HG02610 (cell line): ENCODE data around the gene ARL15.
"Not testable (repeated sequence)": the region's sequence is repeated elsewhere in the genome, so short reads cannot be mapped to it uniquely, and the experiment has no call there.

Source experiments
- ATAC-seq: cut with Tn5 transposase; IDR thresholded peaks from one replicate; pipeline ENCODE4 v1.9.1; 2021; ENCODE audit warnings: mild to moderate bottlenecking, moderate library complexity; ENCODE audit not compliant: unreplicated experiment

The ARL15 gene

GRCh38 chr5:54103871-54104270 lies 206.5 kb downstream of the ARL15 start:
- no peak for ATAC-seq

GRCh38 chr5:54098267-54098666 lies 212.1 kb downstream of the ARL15 start:
- ATAC-seq: no peak

GRCh38 chr5:54095969-54096368 lies 214.4 kb downstream of the ARL15 start:
- ATAC-seq: no peak

GRCh38 chr5:54094706-54095105 lies 215.7 kb downstream of the ARL15 start:
- ATAC-seq: no peak

- ATAC-seq: peak; percentile 65
Measured at GRCh38 chr5:54093861-54094260, 216.5 kb downstream of the ARL15 start.

GRCh38 chr5:54093081-54093492 lies 217.3 kb downstream of the ARL15 start:
- no peak for ATAC-seq

- ATAC-seq: no peak
Measured at GRCh38 chr5:54091307-54092130, 218.9 kb downstream of the ARL15 start.

- ATAC-seq: peak; percentile 44
Measured at GRCh38 chr5:54090495-54091120, 219.8 kb downstream of the ARL15 start.

- ATAC-seq: no peak
Measured at GRCh38 chr5:54088081-54088480, 222.3 kb downstream of the ARL15 start.

- no peak for ATAC-seq
Measured at GRCh38 chr5:54087436-54087835, 222.9 kb downstream of the ARL15 start.

- ATAC-seq: no peak
Measured at GRCh38 chr5:54086191-54086590, 224.2 kb downstream of the ARL15 start.

- no peak for ATAC-seq
Measured at GRCh38 chr5:54084696-54085095, 225.7 kb downstream of the ARL15 start.

GRCh38 chr5:54083851-54084250 lies 226.5 kb downstream of the ARL15 start:
- no peak for ATAC-seq

GRCh38 chr5:54083245-54083644 lies 227.1 kb downstream of the ARL15 start:
- no peak for ATAC-seq

- ATAC-seq: no peak
Measured at GRCh38 chr5:54081415-54081814, 229.0 kb downstream of the ARL15 start.

- ATAC-seq: no peak
Measured at GRCh38 chr5:54080831-54081230, 229.5 kb downstream of the ARL15 start.

GRCh38 chr5:54073735-54074134 lies 236.6 kb downstream of the ARL15 start:
- ATAC-seq: no peak

- ATAC-seq: no peak
Measured at GRCh38 chr5:54073131-54073530, 237.2 kb downstream of the ARL15 start.

- no peak for ATAC-seq
Measured at GRCh38 chr5:54066433-54066832, 243.9 kb downstream of the ARL15 start.

GRCh38 chr5:54063817-54064216 lies 246.6 kb downstream of the ARL15 start:
- no peak for ATAC-seq

GRCh38 chr5:54062958-54063357 lies 247.4 kb downstream of the ARL15 start:
- ATAC-seq: no peak

GRCh38 chr5:54060919-54061318 lies 249.5 kb downstream of the ARL15 start:
- not testable (repeated sequence) for ATAC-seq
